Right ventricle myocardium superior (tissue), 1 donor: Measurements from ENCODE around the gene KRT6B. TPM values are rescaled to one million over a fixed set of nuclear protein-coding genes. Genes with fewer than 3 reads are reported as not detected.
"Not testable (repeated sequence)": the region's sequence is repeated elsewhere in the genome, so short reads cannot be mapped to it uniquely, and the experiment has no call there.

ENCODE experiments used
- ATAC-seq: fragments of 200-7000 bp; cut with Tn5 transposase; one replicate; pipeline ENCODE4 v1.9.1; 2020; ENCODE audit warnings: mild to moderate bottlenecking; ENCODE audit not compliant: poor library complexity
- DNase-seq: peaks from one replicate; pipeline ENCODE4 v3.0.0-alpha.2; 2020
- intact Hi-C: fragments of 100-400 bp; cut with DNase I; formaldehyde crosslinking; loops from one replicate; pipeline ENCODE4 v1.11.2; 2022
- long read RNA-seq: library from polyadenylated mRNA; unstranded; transcript quantifications from one replicate; pipeline ENCODE4 v2.0.0, GENCODE V29; 2021
- total RNA-seq: library from RNA; stranded (reverse); fragmentation: NEBNext Ultra II Directional; extraction: Animal tissue kit (Norgen Biotek cat#: 25700); gene quantifications from one replicate; pipeline ENCODE4 v1.2.1, GENCODE V29; 2021
- donor health status: DM: no; HTN: yes; CAD: no; lungs with severe emphysema.

Gene KRT6B
- not detected for total RNA-seq
- long read RNA-seq = 0 reads

DNA sequence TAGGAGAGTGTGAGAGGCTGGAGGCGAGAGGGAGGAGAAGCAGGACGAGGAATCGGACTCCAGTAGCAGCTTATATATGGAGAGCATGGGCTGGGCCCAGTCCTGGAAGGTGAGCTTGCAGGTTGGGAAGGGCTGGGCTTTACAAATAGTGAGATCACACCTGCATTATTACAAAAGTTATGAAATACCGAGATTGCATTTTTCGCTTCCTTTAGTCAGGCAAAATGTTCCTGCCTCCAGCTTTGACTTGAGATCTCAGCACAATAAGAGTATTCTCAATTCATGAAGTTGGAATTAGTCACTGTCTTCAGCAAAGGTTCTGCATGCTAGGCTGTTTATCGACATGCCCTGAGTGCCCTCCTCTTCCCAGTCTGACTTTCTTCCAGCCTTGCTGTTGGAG, at the start of gene KRT6B:
TSS of gene KRT6B (minus strand) at position 46 of the 400 bp plus-strand sequence. CDS start 68 bp downstream, outside the sequence.
- intact Hi-C loops = no loop called here
- DNase-seq = no peak
- no peak for ATAC-seq

DNA sequence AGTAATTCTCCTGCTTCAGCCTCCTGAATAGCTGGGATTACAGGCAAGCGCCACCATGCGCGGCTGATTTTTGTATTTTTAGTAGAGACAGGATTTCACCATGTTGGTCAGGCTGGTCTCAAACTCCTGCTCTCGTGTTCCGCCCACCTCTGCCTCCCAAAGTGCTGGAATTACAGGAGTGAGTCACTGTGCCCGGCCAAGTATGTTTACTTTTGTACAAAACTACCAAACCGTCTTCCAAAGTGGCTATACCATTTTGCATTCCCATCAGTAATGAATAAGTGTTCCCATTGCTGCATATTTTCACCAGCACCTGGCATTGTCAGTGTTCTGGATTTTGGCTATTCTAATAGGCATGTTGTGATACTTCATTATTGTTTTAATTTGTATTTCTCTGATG, 49.5 kb upstream of the KRT6B start:
- DNase-seq (no peak), ATAC-seq (no peak)
- intact Hi-C loops = loop anchor here (10.0 kb wide), 1 partner anchor 117 kb away; the partner anchor contains the start of gene KRT84

DNA sequence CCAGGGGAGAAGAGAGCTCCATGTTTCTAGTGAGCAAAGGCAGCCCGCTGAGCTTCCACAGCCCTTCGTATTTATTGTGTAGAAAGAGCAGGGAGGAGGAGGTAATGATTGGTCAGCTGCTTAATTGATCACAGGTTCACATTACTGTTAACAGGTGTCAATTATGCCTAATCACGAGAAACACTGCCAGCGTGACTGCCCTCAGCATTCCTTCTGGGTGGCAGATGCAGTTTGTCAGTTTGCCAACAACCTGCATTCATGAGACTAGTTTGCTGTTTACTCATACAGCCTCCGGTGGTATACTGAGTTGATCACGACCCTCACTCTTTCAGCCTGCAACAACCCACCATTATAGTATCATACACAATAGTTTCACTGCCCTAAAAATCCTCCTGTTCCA, 48.6 kb upstream of the KRT6B start:
- intact Hi-C loops = loop anchor here (10.0 kb wide), 1 partner anchor 116 kb away; the partner anchor contains the start of gene KRT84
- not testable (repeated sequence) for DNase-seq, ATAC-seq

- no peak for DNase-seq
- intact Hi-C loops = loop anchor here (10.0 kb wide), 1 partner anchor 115 kb away; the partner anchor contains the start of gene KRT84
- ATAC-seq = no peak
Observed at GRCh38 chr12:52499806-52500560, 48.0 kb upstream of the KRT6B start.

DNA sequence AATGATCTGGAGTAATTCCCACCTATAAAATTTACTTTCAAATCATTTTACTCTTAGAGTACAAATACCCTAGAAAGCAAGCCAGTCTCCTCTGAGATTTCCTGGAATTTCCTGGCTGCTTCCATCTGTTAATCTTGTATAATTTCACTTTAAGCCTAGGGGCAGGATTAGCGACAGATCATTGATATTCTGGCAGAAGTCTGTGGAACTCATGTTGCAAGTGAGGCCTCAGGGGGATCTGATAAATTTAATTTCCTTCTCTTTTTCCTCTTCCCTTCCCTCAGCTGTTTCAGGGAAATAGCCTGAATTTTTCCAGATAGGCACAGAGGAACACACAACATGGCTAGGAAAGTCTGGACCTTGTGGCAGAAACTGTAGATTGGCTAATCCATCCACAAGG, 47.0 kb upstream of the KRT6B start:
- ATAC-seq (no peak), DNase-seq (no peak)
- intact Hi-C loops = no loop called here

- ATAC-seq = no peak
- DNase-seq = no peak
- intact Hi-C loops = no loop called here
Observed at GRCh38 chr12:52497975-52498374, 46.0 kb upstream of the KRT6B start.

- DNase-seq (no peak), ATAC-seq (no peak)
Observed at GRCh38 chr12:52496590-52497071, 44.7 kb upstream of the KRT6B start.

DNA sequence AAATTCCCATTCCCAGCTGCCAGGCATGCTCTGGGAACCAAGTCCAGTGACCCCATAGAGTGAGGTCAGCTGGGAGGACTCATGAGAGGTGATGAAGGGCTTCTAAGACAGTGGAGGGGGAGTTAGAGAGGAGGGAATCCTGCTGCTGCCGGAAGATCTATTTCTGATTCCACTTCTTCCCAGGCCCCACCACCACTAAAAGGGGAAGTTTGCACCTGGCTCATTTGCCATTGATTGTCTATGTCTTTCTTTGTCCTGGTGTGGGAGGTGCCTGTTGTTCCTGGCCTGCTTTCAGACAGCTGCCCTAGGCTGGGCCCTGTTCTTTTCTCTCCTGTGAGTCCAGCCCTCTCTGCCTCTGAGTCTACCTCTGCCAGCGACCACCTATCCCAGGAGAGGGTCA, 44.1 kb upstream of the KRT6B start:
- intact Hi-C loops = no loop called here
- peak; percentile 24 for ATAC-seq
- no peak for DNase-seq

More at GRCh38 chr12:52496590-52497071, 44.7 kb upstream of the KRT6B start:
- intact Hi-C loops = no loop called here

DNA sequence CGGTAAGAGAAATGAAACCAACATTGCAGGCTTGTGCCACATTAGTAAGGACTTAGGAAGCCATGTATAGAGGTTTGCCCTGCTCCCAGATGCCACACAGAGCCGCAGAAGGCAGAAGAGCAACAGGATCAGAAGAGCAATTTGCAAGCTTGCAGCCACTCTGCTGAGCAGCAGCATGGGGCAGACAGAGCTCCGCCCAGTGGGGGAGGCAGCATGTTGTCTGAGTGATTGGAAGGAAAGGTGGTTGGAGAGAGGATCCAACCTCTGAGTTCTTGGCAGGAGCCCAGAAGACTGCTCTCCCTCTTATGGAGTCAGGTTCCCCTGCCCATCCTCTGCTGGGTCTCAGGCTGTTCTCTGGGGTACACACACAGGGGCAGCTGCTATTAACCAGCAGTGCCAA, 43.4 kb upstream of the KRT6B start:
- intact Hi-C loops = no loop called here
- ATAC-seq = no peak
- no peak for DNase-seq

- ATAC-seq (peak; percentile 73), DNase-seq (peak; percentile 60)
- intact Hi-C loops = no loop called here
Observed at GRCh38 chr12:52494518-52494917, 42.6 kb upstream of the KRT6B start.

- no peak for ATAC-seq
- intact Hi-C loops = no loop called here
- no peak for DNase-seq
Observed at GRCh38 chr12:52494100-52494499, 42.2 kb upstream of the KRT6B start.

- intact Hi-C loops = no loop called here
- no peak for DNase-seq
- ATAC-seq = no peak
Observed at GRCh38 chr12:52493172-52493571, 41.2 kb upstream of the KRT6B start, which contains the start of gene KRT6A. Gene KRT6A, minus strand, starts transcription at chr12:52493257. Its CDS starts 69 bp downstream, at chr12:52493188.

GRCh38 chr12:52492405-52492804, 40.5 kb upstream of the KRT6B start:
- ATAC-seq, intact Hi-C loops, DNase-seq: not testable (repeated sequence)

GRCh38 chr12:52491495-52491894, 39.5 kb upstream of the KRT6B start:
- intact Hi-C loops, DNase-seq, ATAC-seq: not testable (repeated sequence)

- intact Hi-C loops = no loop called here
- DNase-seq = no peak
- ATAC-seq = no peak
Observed at GRCh38 chr12:52488736-52489135, 36.8 kb upstream of the KRT6B start.

- ATAC-seq, DNase-seq, intact Hi-C loops: not testable (repeated sequence)
Observed at GRCh38 chr12:52487744-52488443, 35.9 kb upstream of the KRT6B start.

DNA sequence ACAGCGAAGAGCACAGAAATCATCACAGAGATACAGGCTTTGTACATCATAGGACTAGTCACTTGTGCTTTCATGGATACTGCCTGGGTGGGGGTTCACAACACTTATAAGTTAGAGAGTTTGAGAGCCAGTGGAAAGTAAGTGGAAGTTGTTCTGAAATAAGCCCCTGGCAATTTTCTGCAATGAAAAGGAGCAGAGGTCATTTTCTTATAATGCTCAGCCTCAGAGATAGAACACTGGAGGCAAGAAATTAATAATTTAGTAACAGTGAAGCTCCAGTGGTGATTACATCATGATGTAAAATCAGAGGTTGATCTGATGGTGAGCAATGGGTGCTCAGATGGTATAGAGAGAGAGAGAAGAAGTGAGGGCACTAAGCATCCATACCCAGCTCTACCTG, 35.3 kb upstream of the KRT6B start:
- no peak for DNase-seq
- intact Hi-C loops = no loop called here
- ATAC-seq = no peak

DNA sequence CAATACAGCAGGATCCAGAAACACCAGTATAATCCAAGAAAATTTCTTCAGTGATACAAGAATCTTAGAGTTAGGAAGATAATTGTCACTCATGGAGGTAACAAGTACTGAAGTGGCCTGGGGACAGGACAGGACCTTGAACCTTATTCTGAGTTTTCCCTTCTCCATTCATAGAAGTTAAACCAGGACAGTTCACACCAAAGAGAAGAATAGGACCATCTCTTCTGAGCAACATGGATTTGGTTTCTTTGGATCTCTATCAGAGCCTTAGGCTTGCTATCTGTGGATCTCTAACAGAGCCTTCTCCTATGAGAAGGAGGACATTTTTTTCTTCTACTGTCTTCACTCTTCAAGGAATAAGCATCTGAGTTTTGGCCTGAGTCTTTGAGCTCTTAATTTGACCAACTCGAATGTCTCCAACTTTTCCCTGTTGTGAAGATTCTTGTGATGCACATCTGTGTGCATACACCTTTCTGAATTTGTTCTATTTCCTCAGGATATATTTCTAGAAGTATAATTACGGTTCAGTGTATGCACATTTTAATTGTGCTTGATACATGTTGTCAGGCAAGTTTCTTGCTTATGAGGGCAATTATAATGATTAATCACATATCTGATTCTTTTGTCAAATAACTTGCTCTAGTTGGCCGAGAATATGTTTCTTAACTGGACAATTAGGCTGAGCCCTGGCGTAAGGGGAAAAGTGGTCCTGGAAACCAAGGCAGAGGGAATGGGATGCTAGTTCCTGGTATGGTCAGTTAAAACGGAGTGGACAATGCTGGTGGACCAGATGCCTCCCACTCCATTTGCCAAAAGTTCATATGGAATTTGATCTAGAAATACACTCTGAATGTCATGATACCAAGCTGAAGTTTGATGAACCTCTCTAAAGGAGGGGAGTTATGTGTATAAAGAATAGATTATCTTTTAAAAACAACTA, 34.5 kb upstream of the KRT6B start:
- DNase-seq = no peak
- ATAC-seq = no peak
- intact Hi-C loops = no loop called here

- ATAC-seq (no peak), DNase-seq (no peak)
- intact Hi-C loops = no loop called here
Observed at GRCh38 chr12:52480073-52480472, 28.1 kb upstream of the KRT6B start.
